ENCODE data around the gene PPP1R17.

Gene PPP1R17

GRCh38 chr7:31690935-31691334, 3.9 kb downstream of the PPP1R17 start:
- H3K4me3 Mint-ChIP-seq: no peak overlapping the region
- no peak for TF ChIP-seq CTCF (IDR thresholded peaks at IDR 0.05; ENCODE audit: unreplicated experiment in 3 of 3)
- peaks cover 6% of the 10 kb centered on the region for H3K4me1 Mint-ChIP-seq
- no peaks in the 10 kb centered on the region for H3K9me3 Mint-ChIP-seq
- H3K36me3 Mint-ChIP-seq (ENCODE audit: low read depth): no peaks in the 10 kb centered on the region
- H3K27me3 Mint-ChIP-seq (ENCODE audit: low read depth): peaks cover 5% of the 10 kb centered on the region
- no peak overlapping the region for H3K27ac Mint-ChIP-seq

- Mint-ChIP-seq H3K36me3 (ENCODE audit: low read depth) (no peaks in the 10 kb centered on the region), H3K4me3 (no peak overlapping the region), H3K9me3 (no peaks in the 10 kb centered on the region), H3K27me3 (ENCODE audit: low read depth) (no peaks in the 10 kb centered on the region), H3K27ac (no peak overlapping the region), H3K4me1 (peaks cover 6% of the 10 kb centered on the region)
- TF ChIP-seq CTCF (IDR thresholded peaks at IDR 0.05; ENCODE audit: unreplicated experiment in 3 of 3): no peak
Observed at GRCh38 chr7:31692451-31692850, 5.4 kb downstream of the PPP1R17 start.

GRCh38 chr7:31692871-31693270, 5.9 kb downstream of the PPP1R17 start:
- Mint-ChIP-seq H3K4me1 (peaks cover 6% of the 10 kb centered on the region), H3K27me3 (ENCODE audit: low read depth) (no peaks in the 10 kb centered on the region), H3K27ac (no peak overlapping the region), H3K9me3 (no peaks in the 10 kb centered on the region), H3K4me3 (no peak overlapping the region), H3K36me3 (ENCODE audit: low read depth) (no peaks in the 10 kb centered on the region)
- no peak for TF ChIP-seq CTCF (IDR thresholded peaks at IDR 0.05; ENCODE audit: unreplicated experiment in 3 of 3)

- H3K27ac Mint-ChIP-seq: no peak overlapping the region
- no peaks in the 10 kb centered on the region for H3K27me3 Mint-ChIP-seq (ENCODE audit: low read depth)
- no peaks in the 10 kb centered on the region for H3K9me3 Mint-ChIP-seq
- peaks cover 6% of the 10 kb centered on the region for H3K4me1 Mint-ChIP-seq
- TF ChIP-seq CTCF (IDR thresholded peaks at IDR 0.05; ENCODE audit: unreplicated experiment in 3 of 3): no peak
- H3K4me3 Mint-ChIP-seq: no peak overlapping the region
- H3K36me3 Mint-ChIP-seq (ENCODE audit: low read depth): no peaks in the 10 kb centered on the region
Observed at GRCh38 chr7:31695859-31696614, 9.0 kb downstream of the PPP1R17 start.

- Mint-ChIP-seq H3K4me3 (no peak overlapping the region), H3K27ac (no peak overlapping the region), H3K27me3 (ENCODE audit: low read depth) (no peaks in the 10 kb centered on the region), H3K36me3 (ENCODE audit: low read depth) (no peaks in the 10 kb centered on the region), H3K4me1 (no peaks in the 10 kb centered on the region), H3K9me3 (no peaks in the 10 kb centered on the region)
- no peak for TF ChIP-seq CTCF (IDR thresholded peaks at IDR 0.05; ENCODE audit: unreplicated experiment in 3 of 3)
Observed at GRCh38 chr7:31699050-31699449, 12.0 kb downstream of the PPP1R17 start.

GRCh38 chr7:31702354-31702753, 15.3 kb downstream of the PPP1R17 start:
- no peak overlapping the region for H3K4me3 Mint-ChIP-seq
- H3K4me1 Mint-ChIP-seq: no peaks in the 10 kb centered on the region
- H3K36me3 Mint-ChIP-seq (ENCODE audit: low read depth): no peaks in the 10 kb centered on the region
- TF ChIP-seq CTCF (IDR thresholded peaks at IDR 0.05; ENCODE audit: unreplicated experiment in 3 of 3): no peak
- H3K27ac Mint-ChIP-seq: no peak overlapping the region
- no peaks in the 10 kb centered on the region for H3K9me3 Mint-ChIP-seq
- peaks cover 4% of the 10 kb centered on the region for H3K27me3 Mint-ChIP-seq (ENCODE audit: low read depth)
